HG03108 (cell line): Measurements from ENCODE around the gene VWA3B.
"Not testable (repeated sequence)": the region's sequence is repeated elsewhere in the genome, so short reads cannot be mapped to it uniquely, and the experiment has no call there.

ENCODE experiments used
- ATAC-seq: cut with Tn5 transposase; IDR thresholded peaks from one replicate; pipeline ENCODE4 v1.9.1; 2021; ENCODE audit warnings: moderate library complexity; ENCODE audit not compliant: unreplicated experiment

Gene VWA3B

GRCh38 chr2:98294711-98295110, 207.7 kb downstream of the VWA3B start:
- no peak for ATAC-seq

GRCh38 chr2:98295275-98295674, 208.3 kb downstream of the VWA3B start:
- ATAC-seq, result no peak

GRCh38 chr2:98295721-98296414, 208.9 kb downstream of the VWA3B start:
- ATAC-seq, result no peak

- ATAC-seq, result no peak
These were observed 209.5 kb downstream of the VWA3B start for GRCh38 chr2:98296440-98296839.

GRCh38 chr2:98297817-98298682, 211.1 kb downstream of the VWA3B start:
- ATAC-seq, result no peak

GRCh38 chr2:98298683-98299164, 211.8 kb downstream of the VWA3B start:
- ATAC-seq, result no peak

GRCh38 chr2:98299211-98299905, 212.4 kb downstream of the VWA3B start:
- ATAC-seq, result no peak

- no peak for ATAC-seq
These were observed 213.3 kb downstream of the VWA3B start for GRCh38 chr2:98300141-98300874.

- ATAC-seq, result no peak
These were observed 214.5 kb downstream of the VWA3B start for GRCh38 chr2:98301469-98301868.

- not testable (repeated sequence) for ATAC-seq
These were observed 220.2 kb downstream of the VWA3B start for GRCh38 chr2:98307131-98307696.

GRCh38 chr2:98308068-98308467, 221.1 kb downstream of the VWA3B start:
- ATAC-seq, result no peak

- no peak for ATAC-seq
These were observed 221.6 kb downstream of the VWA3B start for GRCh38 chr2:98308532-98308931.

GRCh38 chr2:98309580-98309979, 222.6 kb downstream of the VWA3B start:
- no peak for ATAC-seq

- ATAC-seq, result no peak
These were observed 223.0 kb downstream of the VWA3B start for GRCh38 chr2:98310010-98310409.

GRCh38 chr2:98311090-98311489, 224.1 kb downstream of the VWA3B start:
- ATAC-seq, result no peak

- ATAC-seq, result no peak
These were observed 225.0 kb downstream of the VWA3B start for GRCh38 chr2:98311771-98312545.

GRCh38 chr2:98313492-98314250, 226.7 kb downstream of the VWA3B start:
- no peak for ATAC-seq

- ATAC-seq, result no peak
These were observed 227.3 kb downstream of the VWA3B start for GRCh38 chr2:98314251-98314650.

GRCh38 chr2:98315957-98316356, 229.0 kb downstream of the VWA3B start:
- no peak for ATAC-seq
